Left renal pelvis (tissue), 4 donors: ENCODE results near the gene ANKRD34A. TPM values are rescaled to one million over a fixed set of nuclear protein-coding genes. Genes with fewer than 3 reads are reported as not detected.

Source experiments
- DNase-seq, 4 donors: peaks; one replicate each; pipeline ENCODE4 v3.0.0-alpha.2; 2013; ENCODE audit warnings: low read depth in 4 of 4, low spot score in 3 of 4
- polyA plus RNA-seq, 4 donors: library from polyadenylated mRNA; unstranded; fragments of 120-200 nt; gene quantifications; one replicate each; pipeline ENCODE4 v1.2.1, GENCODE V29; 2013; ENCODE audit not compliant: insufficient read length in 4 of 4

The ANKRD34A gene
- polyA plus RNA-seq = 1 to 10 TPM in 1 of 4 donors, under 1 TPM in 3; 0.49 to 1.1 (median 0.65) TPM

DNA sequence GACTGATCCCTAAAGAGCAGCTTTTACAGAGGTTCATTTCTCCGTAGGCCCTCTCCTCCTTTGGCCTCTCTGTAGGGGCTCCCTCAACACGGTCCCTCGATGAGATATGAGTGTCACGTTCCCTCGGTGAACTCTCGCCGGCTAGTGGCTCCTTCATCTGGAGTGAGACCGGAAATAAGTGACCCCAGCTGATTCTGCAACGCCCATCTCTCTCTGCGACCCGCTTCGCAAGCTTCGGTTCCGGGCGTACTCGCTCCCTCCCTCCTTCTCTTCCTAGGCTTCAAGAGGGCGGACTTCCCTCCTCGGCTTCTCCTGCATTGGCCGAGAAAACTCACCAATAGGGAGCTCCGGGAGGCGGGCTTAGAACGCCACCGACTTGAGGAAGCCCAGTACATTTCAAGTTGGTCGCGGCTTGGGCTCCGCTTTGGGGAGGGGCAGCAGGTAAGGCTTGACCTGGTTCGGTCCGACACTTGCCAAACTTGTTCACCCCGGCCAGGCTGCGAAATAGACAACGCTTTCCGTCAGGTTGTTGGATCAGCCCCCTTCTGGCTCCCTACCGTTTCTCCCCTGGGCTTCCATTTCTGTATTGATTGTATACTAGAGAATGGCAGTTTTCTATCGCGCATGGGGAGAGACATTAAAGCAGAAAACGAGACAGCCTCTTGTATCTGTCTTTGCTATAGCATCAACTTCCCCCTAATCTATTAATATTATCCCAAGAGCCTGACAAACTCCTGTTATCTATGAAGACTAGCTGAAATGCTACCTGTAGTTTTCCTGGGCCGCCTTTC is at the start of gene ANKRD34A, which contains the start of gene POLR3GL:
Gene ANKRD34A, minus strand, starts transcription at position 248 of the 791 bp plus-strand sequence. CDS start 2,816 bp downstream, outside the sequence.
Gene POLR3GL, plus strand, starts transcription at position 363 of the 791 bp plus-strand sequence. CDS start 10,176 bp downstream, outside the sequence.
- peak; percentile 90 to 97 (median 92) for DNase-seq

GRCh38 chr1:146013559-146013922 is 49.2 kb upstream of the ANKRD34A start:
- no peak for DNase-seq

GRCh38 chr1:146012703-146013558 is 48.6 kb upstream of the ANKRD34A start:
- no peak for DNase-seq

GRCh38 chr1:146010126-146010738 is 45.9 kb upstream of the ANKRD34A start:
- no peak for DNase-seq

- DNase-seq = no peak
These were observed 43.2 kb upstream of the ANKRD34A start for GRCh38 chr1:146007489-146008133.

DNA sequence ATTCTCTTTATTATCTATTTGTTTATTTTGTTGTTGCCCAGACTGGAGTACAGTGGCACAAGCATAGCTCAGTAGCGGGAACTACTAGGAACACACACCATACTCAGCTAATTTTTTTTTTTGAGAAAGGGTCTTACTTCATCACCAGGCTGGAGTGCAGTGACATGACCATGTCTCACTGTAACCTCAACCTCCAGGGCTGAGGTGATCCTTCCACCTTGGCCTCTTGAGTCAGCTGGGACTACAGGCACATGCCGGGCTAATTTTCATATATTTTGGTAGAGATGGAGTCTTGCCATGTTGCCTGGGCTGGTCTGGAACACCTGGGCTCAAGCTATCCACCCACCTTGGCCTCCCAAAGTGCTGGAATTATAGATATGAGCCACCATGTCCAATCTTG is 37.3 kb upstream of the ANKRD34A start:
- no peak for DNase-seq

GRCh38 chr1:145999321-146000024 is 35.1 kb upstream of the ANKRD34A start:
- no peak for DNase-seq

GRCh38 chr1:145997718-145998023 is 33.3 kb upstream of the ANKRD34A start:
- DNase-seq = no peak

DNA sequence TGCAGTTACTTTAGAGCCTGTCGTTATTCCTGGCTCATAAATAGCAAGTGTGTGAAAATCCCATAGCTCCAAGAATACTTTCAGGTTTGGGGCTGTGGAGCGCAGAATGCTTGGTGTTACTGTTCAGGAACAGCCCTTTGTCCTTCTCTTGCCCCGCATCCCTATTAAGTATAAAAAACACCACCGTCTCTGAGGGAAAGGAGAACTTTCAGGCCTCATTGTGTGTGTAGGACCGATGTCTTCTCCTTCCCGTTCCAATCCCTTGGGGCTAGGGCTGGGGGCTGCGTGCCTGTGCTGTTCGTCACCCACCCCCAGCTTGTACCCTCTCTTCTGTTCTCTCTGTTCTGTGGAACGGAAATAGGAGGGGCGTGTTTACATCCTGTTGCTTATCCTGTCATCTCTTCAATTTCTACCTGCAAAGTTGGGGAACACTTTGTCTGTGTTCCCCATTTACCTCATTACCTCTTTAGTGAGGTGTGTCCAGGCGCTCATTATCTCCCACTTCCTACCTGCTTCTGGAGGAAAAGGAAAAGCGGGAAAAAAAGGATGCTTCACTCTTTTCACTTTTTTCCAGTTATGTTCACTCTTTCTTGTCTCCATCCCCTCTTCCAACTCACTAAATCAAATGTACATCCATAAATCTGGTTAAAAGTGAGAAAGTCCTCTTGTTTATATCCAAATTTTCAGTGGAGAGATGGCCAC is 32.8 kb upstream of the ANKRD34A start:
- no peak for DNase-seq

- DNase-seq = peak; percentile 95 to 98 (median 98)
These were observed 32.1 kb upstream of the ANKRD34A start, which contains the start of gene TXNIP for GRCh38 chr1:145996433-145997015. TSS of gene TXNIP (minus strand) at chr1:145996579. CDS start at chr1:145996266, 313 bp downstream.

- no peak for DNase-seq
These were observed 31.6 kb upstream of the ANKRD34A start for GRCh38 chr1:145995964-145996432.

DNA sequence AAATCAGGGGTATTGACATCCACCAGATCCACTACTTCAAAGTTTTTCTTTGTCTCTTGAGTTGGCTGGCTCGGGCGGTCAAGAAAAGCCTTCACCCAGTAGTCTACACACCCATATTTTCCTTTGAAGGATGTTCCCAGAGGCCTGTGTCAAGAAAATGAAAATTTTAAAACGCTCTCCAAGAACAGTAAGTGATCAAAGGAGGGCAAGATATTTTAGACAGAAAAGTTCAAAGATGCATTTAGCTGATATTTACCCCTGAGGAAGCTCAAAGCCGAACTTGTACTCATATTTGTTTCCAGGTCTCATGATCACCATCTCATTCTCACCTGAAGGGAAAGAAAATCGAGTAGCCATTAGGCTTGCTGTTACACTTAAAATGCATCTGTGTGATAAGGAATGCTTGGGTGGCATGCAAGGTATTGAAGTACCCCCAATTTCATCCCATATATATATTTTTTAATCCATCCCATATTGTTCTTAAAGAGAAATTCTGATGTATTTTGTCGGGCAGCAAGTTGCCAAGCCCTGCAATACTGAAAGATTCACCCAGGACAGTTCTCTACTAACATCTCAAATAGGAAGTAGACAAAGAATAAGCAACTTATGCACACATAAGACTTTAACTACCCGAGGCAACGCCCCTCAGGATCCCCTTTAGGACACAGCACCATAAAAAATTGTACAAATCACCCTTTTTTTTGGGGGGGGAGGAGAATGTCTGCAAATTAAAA is 30.9 kb upstream of the ANKRD34A start:
- no peak for DNase-seq

- DNase-seq = no peak
These were observed 30.2 kb upstream of the ANKRD34A start for GRCh38 chr1:145994391-145995120.

DNA sequence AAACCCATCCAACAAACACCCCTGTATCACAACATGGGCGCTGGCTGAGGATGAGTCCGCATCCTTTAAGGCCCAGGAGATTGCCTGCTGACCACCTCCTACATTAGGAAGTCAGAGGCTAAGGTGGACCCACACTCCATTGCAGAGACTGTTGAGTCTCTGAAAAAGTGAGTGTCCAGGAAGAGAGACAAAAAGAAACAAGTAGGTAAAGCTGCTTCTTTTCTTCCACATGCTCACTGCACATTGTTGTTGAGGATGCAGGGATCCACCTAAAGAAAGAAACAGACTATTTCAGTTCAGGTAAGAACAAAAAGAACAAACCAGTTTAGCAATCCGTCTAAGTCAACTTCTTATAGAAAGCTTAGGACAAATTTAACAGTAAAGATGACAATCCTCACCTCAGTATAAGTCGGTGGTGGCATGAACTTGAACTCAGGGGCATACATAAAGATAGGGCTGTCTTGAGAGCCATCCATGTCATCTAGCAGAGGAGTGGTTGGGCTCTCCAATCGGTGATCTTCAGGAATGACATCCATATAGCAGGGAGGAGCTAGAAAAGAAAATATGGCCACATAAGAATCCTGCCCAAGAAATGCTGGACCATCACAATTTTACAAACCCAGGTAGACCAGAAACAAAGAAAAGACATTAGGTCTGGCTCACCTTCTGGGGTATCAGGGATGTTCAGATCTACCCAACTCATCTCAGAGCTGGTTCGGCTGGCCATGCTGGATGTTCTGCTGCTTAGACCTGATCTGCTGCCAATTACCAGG is 29.4 kb upstream of the ANKRD34A start:
- DNase-seq = no peak

DNA sequence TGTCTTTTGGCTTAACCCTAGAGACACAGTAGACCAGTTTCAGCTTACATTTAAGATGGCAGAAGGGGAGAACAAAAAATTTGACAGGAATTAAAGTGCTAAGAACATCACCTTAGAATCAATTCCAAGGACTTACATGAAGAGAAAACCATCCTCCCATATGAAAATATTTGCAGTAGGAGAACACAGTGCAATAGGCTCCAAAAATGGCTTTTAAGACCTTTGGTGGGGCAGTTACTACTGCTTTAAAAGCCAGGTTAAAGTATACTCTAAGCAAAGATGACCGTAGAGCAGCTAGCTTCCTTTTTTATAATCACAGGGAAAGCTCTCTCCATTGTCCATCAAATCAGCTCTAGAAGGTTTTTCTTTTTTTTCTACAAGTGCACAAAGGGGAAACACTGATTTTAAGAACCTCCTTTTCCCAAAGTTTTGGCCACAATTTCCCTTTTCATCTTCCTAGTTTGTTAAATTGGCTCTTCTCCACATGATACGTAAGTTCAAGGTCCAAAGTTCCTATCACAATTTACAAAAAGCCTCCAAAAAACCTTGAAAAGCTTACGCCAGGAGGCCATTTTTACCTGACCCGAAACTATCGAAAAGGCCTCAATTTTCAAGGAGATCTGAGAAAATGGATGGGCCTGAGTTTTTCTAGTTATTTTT is 28.7 kb upstream of the ANKRD34A start:
- no peak for DNase-seq

DNA sequence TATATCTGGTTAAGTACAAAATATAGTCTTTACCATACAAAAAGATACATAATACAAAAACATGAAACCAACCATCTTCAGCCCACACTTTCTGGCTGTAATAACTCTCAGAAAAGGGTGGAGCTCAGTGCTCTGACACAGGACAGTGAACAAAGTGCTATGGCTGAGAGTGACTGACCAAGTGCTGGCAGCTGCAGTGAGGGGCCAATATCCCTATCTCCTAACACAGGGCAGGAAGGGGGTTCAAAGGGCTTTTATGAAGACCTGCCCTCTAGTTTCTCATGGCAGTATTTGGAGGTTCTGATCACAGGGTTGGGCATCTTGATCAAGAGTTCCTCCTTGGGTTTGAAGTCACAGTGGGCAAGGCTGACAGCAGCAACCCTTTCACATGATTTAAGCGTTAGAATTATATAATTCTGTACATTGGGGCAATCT is 28.1 kb upstream of the ANKRD34A start:
- no peak for DNase-seq
